HG03558 (cell line): ENCODE results near the gene CHMP1A.
"Not testable (repeated sequence)": the region's sequence is repeated elsewhere in the genome, so short reads cannot be mapped to it uniquely, and the experiment has no call there.

ENCODE experiments used
- ATAC-seq: cut with Tn5 transposase; IDR thresholded peaks from one replicate; pipeline ENCODE4 v1.9.1; 2021; ENCODE audit warnings: moderate number of reproducible peaks; ENCODE audit not compliant: unreplicated experiment; ENCODE audit errors: extremely low read depth

CHMP1A gene

GRCh38 chr16:89693289-89693731, 35.8 kb upstream of the CHMP1A start:
- no peak for ATAC-seq

DNA sequence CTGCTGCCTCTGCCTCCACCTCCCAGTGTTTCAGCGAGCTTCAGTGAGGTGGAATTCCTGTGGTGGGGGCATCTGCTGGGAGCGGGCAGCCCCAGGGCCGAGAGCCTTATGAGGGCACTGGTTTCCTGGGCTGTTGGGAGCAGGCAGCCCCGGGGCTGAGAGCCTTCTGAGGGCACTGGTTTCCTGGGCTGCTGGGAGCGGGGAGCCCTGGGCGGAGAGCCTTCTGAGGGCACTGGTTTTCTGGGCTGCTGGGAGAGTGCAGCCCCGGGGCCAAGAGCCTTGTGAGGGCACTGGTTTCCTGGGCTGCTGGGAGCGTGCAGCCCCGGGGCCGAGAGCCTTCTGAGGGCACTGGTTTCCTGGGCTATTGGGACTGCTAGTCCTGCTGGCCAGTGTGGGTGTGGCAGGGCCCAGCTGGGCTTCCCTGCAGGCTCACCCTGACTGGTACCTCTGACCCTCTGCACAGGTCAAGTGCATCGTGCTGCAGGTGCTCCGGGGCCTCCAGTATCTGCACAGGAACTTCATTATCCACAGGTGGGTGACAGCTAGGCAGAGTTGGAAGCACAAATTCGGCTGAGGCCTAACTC, 34.6 kb upstream of the CHMP1A start:
- no peak for ATAC-seq

DNA sequence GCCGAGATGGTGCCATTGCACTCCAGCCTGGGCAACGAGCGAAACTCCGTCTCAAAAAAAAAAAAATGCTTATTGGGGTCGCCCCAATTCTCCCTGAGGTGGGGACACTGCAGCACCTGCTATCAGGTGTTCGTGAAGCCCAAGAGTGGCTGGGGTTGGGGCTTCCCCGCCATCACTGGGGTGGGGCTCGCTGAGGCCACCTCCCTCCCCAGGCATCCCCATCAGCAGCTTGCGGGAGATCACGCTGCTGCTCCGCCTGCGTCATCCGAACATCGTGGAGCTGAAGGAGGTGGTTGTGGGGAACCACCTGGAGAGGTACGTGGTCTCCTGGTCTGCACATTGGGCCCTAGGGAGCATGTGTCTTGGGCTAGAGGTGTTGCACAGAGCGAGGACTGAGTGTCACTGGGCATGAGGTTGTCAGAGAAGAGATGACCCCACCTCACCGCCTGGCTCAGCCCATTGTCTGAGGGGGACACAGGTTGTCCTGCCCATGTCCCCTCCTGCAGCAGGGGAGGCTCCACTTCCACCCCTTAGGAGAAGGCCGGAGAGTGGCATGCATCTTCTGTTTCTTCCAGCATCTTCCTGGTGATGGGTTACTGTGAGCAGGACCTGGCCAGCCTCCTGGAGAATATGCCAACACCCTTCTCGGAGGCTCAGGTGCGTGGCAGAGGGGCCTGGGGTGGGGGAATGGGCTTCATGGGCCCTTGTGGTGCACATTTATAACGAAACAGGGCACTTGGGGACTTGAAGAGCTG, 33.9 kb upstream of the CHMP1A start:
- ATAC-seq = no peak

DNA sequence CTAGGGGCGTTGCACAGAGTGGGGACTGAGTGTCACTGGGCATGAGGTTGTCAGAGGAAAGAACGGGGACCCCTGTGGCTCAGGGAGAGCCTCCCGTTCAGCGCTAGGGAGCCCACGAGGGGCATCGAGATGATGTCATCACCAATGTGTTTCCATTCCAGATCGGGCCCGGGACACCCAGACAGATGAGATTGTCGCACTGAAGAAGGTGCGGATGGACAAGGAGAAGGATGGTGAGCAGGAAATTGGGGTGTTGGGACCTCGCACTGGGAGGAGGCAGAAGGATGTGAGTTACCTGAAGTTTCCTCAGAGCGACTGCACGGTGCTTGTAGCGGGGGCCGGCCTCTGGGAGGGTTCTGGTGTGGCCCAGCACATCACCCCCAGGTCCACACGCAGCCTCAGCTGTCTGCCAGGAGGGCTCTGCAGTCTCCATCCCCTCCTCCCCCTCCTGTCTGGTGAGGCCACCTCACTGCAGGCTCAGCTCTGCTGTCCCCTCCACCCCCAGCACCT, 32.9 kb upstream of the CHMP1A start:
- no peak for ATAC-seq

DNA sequence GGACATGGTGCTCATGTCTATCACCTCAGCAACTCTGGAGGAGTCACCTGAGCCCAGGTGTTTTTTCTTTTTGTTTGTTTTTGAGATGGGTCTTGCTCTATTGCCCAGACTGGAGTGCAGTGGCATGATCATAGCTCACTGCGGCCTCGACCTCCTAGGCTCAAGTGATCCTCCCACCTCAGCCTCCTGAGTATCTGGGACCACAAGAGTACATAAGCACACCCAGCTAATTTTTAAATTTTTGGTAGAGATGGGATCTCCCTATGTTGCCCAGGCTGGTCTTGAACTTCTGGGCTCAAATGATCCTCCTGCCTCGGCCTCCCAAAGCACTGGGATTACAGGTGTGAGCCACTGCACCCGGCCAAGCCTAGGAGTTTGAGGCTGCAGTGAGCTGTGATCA, 32.1 kb upstream of the CHMP1A start:
- ATAC-seq = not testable (repeated sequence)

DNA sequence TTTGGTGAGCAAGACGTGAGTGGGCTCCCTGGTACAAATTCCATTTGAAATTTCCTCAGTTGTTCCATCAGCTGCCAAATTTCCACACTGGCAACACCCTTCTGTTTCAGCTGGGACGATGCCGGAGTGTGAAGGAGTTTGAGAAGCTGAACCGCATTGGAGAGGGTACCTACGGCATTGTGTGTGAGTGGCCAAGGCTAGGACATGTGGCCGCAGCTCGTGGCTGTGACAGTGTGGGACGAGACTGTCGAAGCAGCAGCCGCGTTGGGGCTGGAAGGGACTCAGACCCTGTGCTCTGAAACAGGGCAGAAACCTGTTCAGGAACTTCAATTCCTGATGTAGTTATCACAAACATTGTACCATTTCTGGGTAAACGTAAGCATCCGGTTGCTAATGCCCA, 31.6 kb upstream of the CHMP1A start:
- ATAC-seq = no peak

DNA sequence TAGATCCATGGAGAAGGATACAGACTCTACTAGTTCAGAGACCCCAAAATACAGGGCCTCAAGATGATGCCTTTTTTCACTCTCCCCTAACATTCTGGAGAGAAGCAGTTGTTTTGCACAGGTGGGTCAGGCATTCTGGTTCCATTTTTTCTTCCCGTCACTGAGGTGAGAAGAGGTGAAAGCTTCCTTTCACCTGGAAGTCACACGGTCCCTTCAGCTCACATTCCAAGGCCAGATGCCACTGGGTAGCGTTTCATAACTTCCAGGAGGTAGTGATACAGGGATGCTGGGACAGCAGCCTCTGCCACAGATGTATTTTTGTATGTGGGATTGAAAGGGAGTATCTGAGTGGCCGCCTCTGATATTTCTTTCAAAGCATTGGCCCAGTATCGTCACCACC, 30.9 kb upstream of the CHMP1A start:
- ATAC-seq = no peak

- no peak for ATAC-seq
Measured at GRCh38 chr16:89687092-89687940, 29.8 kb upstream of the CHMP1A start.

DNA sequence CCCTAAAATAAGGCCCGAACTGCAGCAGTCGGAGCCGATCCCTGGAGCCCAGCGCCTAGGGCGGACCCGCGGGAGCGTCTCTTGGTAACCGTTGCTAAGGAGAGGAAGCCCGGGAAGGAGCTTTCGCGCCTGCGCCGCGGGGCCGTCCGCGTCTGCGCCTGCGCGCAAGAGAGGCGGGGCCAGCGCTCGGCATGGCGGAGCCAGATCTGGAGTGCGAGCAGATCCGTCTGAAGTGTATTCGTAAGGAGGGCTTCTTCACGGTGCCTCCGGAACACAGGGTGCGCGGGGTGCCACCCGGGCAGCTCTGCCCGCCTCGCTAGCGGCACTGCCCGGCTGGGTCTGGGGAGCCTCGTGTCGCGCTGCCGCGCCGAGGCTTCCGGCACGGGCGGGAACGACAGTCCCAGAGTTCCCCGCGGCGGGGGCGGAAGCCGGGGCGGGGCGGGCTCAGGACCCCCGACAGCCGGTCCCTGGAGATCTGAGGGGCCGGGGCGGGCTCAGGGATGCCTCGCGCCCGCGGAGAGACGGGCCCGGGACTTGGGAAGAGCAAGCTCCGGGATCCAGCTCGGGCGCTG, 29.1 kb upstream of the CHMP1A start, which contains the start of gene CDK10:
Gene CDK10 (plus strand): TSS at position 170 of the 572 bp plus-strand sequence. CDS start 22 bp downstream, at position 192.
- peak; percentile 45 for ATAC-seq

- ATAC-seq = no peak
Measured at GRCh38 chr16:89685916-89686315, 28.4 kb upstream of the CHMP1A start.

DNA sequence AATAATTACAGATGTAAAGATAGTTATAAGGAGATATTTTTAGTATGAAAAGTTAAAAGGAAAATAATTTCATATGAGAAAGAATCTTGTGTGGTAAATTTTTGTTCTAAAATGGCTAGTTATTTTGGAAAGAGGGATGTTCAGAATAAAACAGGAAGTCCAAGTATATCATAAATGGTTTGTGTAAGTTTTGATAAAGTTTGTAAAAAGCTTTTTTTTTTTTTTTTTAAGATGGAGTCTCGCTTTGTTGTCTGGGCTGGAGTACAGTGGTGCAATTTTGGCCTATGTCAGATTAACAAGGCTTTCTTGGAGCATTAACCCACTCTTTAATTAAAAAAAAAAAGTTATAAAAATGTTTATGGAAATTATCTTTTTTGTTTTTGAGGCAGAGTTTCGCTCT, 20.8 kb upstream of the CHMP1A start:
- ATAC-seq = no peak

DNA sequence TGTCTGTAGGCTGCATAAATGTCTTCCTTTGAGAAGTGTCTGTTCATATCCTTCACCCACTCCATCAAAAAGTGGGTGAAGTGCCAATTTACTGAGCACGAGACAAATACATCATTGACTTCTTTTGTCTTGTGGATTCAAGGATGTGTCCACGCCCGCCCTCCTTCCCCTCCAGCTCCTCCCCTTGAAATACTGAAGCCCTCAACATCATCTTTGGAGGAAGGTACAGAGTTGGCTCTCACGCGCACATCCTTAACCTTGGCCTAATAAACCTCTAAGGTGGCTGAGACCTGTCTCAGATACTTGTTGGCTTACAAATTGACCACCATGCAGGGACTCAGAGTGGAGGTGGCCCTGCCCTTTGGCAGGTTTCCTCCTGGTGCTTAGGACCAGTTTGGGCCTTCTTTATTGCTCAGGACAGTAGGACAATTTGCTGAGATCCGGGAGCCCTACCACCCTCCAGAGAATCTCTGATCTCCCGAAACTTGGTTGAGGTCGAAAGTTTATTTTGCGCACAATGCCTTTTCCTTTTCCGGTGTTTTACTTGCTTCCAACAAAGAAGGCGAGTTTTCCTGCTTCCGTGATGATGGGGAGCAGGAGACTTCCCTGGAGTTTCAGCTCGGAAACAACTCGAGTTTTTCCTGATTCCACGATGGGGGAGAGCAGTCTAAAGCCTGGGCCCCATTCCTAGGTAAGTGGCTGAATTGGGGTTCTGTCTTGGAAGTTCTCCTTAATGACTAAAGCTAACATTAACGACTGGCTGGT, 14.9 kb upstream of the CHMP1A start:
- ATAC-seq = no peak

GRCh38 chr16:89671565-89671964, 14.1 kb upstream of the CHMP1A start:
- ATAC-seq = not testable (repeated sequence)

- no peak for ATAC-seq
Measured at GRCh38 chr16:89670496-89671431, 13.3 kb upstream of the CHMP1A start.

DNA sequence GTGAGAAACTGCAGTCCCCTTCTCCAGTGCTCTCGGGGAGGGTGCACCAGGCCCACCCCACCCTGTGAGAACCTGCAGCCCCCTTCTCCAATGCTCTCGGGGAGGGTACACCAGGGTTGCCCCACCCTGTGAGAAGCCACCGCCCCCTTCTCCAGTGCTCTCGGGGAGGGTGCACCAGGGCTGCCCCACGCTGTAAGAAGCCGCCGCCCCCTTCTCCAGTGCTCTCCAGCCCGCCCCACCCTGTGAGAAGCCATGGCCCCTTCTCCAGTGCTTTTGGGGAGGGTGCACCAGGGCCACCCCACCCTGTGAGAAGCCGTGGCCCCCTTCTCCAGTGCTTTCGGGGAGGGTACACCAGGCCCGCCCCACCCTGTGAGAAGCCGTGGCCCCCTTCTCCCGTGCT, 12.2 kb upstream of the CHMP1A start:
- no peak for ATAC-seq

GRCh38 chr16:89668790-89669158, 11.3 kb upstream of the CHMP1A start:
- no peak for ATAC-seq

GRCh38 chr16:89667633-89668032, 10.1 kb upstream of the CHMP1A start:
- no peak for ATAC-seq

DNA sequence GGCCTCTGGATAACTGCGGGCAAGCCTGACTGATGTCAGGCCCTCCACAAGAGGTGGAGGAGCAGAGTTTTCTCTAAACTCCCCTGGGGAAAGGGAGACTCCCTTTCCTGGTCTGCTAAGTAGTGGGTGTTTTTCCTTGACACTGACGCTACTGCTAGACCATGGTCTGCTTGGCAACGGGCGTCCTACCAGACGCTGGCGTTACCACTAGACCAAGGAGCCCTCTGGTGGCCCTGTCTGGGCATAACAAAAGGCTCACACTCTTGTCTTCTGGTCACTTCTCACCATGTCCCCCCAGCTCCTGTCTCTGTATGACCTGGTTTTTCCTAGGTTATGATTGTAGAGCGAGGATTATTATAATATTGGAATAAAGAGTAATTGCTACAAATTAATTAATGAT, 9.5 kb upstream of the CHMP1A start:
- ATAC-seq = not testable (repeated sequence)

GRCh38 chr16:89664238-89664637, 6.7 kb upstream of the CHMP1A start:
- ATAC-seq = not testable (repeated sequence)
